HG03460 (cell line): ENCODE measurements around the gene COP1.
"Not testable (repeated sequence)": the region's sequence is repeated elsewhere in the genome, so short reads cannot be mapped to it uniquely, and the experiment has no call there.

Experiments used
- ATAC-seq: cut with Tn5 transposase; IDR thresholded peaks from one replicate; pipeline ENCODE4 v1.9.1; 2021; ENCODE audit not compliant: unreplicated experiment

The COP1 gene

DNA sequence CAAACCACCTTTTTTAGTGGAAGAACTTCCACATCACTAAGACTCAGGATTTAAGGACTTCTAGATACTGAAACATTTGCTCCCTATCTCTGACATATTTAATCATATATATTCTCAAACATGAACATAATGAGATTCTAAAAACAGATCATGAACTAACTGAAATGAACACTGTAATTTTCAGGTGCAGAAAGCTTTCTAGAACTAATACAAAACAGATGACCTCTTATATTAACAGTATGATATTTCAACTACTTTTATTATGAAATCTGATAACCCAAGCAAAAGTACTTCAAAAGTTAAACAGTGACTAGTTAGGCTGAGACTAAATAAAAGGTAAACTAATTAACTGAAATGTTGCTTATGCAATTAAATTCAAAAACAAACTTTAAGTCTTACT is 157.5 kb downstream of the COP1 start:
- ATAC-seq = no peak

DNA sequence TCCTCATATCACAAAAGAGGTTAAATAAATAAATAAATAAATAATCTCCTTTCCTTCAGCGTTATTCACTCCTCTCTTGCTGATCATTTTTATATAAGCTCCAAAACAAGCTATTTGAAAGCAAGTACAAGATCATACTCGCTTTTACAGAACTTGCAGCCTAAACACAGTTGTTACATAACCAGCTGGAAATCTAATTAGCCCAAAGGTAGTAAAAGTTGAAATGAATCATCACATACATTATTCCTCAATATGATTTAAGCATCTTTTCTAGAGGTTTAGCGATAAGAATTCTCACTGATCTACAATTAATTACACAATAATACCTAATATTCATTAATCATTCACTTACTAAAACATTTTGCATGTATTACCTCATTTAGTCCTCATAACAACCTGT is 160.2 kb downstream of the COP1 start:
- no peak for ATAC-seq

DNA sequence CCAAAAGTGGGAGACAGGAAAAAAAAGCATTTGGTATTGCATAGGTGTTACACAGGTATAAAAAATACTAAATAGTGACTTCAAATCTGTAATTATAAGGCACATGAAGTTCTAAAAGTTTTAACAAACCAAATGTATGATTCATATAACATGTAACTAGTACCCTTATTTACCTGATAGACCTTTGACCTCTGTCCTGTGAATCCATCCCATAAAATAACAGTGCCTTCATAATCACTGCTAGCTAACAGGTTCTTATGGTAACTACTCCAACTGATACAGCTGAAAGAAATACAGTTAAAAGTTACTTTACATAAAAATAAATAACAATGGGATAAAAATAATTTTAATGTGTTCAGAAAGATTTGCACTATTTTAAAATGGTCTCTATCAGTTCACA is 163.5 kb downstream of the COP1 start:
- no peak for ATAC-seq

DNA sequence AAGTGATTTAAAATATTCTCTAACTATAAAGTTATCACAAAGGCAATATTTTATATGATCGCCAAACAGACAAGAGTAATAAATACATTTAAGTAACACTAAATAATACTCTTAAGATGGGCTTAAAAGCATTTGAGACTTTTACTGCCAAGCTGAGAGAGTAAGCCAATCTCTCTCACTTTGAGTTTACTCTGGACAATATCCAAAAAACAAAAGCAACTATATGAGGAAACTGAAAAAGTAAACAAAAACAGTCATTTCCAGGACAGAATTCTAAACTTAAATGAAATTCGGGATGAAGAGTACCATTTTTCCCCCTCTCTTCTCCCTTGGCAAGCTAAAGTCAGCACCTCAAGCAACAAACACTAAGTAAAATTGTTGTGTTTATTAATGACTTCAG is 173.2 kb downstream of the COP1 start:
- ATAC-seq = no peak

DNA sequence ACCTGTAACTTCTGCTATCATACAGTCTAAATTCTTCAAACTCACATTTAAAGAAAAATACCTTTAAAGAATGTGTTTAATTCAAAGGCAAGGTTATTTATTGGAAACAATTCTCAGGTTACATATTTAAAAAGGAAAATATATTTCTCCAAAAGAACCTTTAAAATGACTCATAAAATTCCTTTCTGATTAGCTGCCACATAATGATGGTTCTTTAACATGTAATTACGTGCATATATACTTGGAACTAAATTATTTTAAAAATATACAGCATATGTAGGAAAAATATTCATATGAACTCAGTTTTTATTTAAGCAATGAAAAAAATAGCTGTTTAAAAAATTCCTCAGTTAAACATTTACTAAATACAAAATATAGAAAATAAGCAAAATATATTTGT is 173.6 kb downstream of the COP1 start:
- no peak for ATAC-seq

DNA sequence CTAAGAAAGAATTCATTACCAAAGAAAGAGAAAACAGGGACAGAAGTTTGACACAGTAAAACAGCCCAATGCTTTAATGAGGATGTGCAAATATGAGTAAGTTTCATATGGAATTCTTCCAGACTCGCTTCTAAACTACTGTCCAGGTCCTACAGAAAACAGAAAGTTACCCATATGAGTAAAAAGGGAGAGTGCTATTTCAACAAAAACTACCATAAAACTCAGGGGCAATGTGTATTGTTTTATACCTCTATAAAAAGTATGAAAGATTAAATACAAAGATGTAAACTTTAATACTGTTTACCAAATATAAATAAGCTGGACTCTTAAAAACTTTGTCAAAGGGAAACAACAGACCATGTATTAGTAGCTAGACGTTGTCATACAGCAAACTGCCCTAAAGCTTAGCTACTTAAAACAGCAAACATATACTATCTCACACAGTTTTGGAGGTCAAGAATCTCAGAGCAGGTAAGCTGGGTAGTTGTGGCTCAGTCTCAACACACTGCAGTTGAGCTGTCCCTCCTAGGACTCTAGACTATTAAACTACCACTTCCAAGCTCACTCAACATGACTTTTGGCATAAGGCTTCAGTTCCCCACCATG is 174.9 kb downstream of the COP1 start:
- no peak for ATAC-seq

DNA sequence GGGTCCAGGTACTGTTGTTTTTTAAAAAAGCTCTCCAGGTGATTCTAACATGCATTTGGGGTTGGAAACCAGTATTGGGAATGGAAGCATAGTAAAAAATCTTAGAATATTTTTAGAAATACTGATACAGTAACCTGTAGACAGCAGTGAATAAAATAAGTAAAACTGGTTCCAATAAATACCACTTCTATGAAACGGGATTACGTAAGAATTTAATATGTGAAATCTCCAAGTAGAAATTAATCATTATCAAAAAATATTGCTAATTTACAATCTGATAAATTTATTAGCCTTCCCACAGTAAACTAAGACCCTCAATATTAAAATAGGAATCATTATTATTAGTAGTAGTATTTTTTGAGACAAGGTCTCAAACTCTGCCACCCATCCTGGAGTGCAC is 177.5 kb downstream of the COP1 start:
- no peak for ATAC-seq

DNA sequence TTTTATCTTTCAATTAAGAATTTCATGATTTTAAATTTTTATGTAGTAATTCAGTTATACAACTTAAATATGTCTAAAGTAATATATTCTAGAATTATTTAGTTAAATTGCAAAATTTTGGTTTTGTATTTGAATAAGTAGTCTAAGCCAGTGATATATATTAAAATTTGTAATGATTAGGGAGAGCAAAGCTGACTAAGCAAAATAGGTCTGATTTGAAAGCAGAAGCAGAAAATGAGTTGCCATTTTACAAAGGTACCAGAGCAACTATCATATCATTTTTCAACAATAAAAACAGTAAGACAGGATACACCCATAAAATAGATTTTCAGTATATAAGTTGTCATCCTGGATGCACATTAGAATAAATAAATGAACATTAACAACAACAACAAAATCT is 177.9 kb downstream of the COP1 start:
- ATAC-seq = no peak

DNA sequence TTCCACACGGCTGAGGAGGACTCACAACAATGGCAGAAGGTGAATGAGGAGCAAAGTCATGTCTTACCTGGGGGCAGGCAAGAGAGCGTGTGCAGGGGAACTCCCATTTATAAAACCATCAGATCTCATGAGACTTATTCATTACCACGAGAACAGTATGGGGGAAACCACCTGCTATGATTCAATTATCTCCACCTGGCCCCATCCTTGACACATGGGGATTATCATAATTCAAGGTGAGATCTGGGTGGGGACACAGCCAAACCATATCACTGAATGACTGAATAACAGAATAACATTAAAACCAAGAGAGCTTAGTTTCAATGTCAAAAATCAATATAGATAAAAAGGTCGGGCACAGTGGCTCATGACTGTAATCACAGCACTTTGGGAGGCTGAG is 179.2 kb downstream of the COP1 start:
- ATAC-seq = not testable (repeated sequence)

DNA sequence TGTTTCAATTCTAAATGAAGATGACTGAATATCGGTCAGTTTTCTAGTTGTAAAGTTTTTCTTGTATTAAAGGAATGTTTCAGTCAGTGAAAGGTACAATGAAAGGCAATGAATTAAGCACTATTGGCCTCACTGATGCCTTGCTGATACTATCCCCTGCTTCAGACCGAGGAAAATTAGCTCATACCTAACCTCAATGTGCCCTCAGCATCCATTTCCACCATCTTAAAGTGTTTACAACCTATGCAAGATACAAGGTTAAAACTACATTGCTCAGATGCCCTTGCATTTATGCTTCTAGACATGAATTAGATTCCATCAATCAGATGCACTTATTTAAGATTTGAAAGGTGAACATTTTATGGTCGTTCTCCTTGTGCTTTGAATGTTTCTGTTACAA is 184.5 kb downstream of the COP1 start:
- no peak for ATAC-seq

DNA sequence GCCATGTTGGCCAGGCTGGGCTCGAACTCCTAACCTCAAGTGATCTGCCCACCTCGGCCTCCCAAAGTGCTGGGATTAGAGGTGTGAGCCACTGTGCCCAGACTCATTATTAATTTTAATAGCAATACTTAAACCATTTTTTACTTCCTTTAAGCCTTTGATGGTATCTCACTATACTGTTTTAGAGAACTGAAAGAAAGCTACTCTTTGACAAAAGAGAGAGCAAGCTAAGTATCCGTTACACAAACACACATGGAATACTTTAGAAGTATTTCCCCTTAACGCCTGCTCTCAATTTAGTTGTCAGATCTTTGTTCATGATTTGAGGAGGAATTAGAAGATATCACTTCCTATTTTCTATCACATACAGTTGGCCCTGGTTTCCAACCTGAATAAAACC is 189.4 kb downstream of the COP1 start:
- ATAC-seq = no peak

DNA sequence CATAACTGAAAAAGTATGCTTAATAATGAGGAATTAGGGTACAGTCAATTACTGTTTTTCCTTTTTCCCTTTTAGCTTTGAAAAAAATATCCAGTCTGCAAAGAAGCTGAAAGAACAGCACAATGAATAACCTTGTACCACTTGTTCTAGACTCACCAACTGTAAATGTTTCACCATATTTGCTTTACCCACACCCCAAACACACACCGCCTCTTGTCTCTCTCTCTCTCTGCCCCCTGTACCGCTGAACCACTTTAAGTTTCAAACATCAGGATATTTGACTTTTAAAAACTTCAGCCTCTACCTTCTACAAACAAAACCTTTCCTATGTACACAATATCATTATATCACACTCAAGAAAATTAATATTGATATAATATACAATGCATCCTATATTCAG is 197.1 kb downstream of the COP1 start:
- no peak for ATAC-seq

DNA sequence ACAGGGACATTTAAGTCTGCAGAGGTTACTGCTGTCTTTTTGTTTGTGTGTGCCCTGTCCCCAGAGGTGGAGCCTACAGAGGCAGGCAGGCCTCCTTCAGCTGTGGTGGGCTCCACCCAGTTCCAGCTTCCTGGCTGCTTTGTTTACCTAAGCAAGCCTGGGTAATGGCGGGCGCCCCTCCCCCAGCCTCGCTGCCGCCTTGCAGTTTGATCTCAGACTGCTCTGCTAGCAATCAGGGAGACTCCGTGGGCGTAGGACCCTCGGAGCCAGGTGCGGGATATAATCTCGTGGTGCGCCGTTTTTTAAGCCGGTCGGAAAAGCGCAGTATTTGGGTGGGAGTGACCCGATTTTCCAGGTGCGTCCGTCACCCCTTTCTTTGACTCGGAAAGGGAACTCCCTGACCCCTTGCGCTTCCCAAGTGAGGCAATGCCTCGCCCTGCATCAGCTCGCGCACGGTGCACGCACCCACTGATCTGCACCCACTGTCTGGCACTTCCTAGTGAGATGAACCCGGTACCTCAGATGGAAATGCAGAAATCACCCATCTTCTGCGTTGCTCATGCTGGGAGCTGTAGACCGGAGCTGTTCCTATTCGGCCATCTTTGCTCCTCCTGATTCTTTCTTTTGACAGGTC is 199.2 kb downstream of the COP1 start:
- not testable (repeated sequence) for ATAC-seq

DNA sequence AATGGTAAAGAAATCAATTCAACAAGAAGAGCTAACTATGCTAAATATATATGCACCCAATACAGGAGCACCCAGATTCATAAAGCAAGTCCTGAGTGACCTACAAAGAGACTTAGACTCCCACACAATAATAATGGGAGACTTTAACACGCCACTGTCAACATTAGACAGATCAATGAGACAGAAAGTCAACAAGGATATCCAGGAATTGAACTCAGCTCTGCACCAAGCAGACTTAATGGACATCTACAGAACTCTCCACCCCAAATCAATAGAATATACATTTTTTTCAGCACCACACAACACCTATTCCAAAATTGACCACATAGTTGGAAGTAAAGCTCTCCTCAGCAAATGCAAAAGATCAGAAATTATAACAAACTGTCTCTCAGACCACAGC is 212.4 kb downstream of the COP1 start:
- ATAC-seq = not testable (repeated sequence)

DNA sequence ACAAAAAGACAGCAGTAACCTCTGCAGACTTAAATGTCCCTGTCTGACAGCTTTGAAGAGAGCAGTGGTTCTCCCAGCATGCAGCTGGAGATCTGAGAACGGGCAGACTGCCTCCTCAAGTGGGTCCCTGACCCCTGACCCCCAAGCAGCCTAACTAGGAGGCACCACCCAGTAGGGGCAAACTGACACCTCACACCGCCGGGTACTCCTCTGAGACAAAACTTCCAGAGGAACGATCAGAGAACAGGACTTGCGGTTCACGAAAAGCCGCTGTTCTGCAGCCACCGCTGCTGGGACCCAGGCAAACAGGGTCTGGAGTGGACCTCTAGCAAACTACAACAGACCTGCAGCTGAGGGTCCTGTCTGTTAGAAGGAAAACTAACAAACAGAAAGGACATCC is 214.3 kb downstream of the COP1 start:
- ATAC-seq = not testable (repeated sequence)

DNA sequence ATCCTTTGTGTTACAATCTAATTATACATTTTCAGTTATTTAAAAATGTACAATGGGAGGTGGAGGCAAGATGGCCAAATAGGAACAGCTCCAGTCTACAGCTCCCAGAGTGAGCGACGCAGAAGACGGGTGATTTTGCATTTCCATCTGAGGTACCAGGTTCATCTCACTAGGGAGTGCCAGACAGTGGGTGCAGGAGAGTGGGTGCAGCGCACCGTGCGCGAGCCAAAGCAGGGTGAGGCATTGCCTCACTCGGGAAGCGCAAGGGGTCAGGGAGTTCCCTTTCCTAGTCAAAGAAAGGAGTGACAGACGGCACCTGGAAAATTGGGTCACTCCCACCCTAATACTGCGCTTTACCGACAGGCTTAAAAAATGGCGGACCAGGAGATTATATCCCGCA is 214.9 kb downstream of the COP1 start:
- ATAC-seq = not testable (repeated sequence)

DNA sequence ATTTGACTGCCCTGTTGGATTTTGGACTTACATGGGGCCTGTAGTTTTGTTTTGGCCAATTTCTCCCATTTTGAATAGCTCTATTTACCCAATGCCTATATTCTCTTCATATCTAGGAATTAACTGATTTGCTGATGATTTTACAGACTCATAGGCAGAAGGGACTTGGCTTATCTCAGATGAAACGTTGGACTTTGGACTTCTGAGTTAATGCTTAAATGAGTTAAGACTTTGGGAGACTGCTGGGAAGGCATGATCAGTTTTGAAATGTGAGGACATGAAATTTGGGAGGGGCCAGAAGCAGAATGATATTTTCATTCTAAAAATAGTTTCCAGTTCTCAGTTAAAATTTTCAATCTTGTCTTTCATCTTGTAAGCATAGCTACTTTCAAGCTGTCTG is 222.3 kb downstream of the COP1 start:
- ATAC-seq = no peak

DNA sequence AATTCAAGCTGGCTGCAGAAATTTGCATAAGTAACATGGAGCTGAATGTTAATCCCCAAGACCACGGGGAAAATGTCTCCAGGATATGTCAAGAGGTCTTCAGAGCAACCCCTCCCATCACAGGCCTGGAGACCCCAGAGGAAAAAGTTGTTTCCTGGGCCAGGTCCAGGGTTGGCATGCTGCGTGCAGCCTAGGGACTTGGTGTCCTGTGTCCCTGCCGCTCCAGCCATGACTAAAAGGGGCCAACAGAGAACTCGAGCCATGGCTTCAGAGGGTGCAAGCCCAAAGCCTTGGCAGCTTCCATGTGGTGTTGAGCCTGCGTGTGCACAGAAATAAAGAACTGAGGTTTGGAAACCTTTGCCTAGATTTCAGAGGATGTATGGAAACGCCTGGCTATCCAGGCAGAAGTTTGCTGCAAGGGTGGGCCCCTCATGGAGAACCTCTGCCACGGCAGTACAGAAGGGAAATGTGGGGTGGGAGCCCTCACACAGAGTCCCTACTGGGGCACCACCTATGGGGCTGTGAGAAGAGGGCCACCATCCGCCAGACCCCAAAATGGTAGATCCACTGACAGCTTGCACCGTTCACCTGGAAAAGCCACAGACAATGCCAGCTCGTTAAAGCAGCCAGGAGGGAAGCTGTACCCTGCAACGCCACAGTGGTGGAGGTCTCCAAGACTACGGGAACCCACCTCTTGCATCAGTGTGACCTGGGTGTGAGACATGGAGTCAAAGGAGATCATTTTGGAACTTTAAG is 222.9 kb downstream of the COP1 start:
- ATAC-seq = no peak

DNA sequence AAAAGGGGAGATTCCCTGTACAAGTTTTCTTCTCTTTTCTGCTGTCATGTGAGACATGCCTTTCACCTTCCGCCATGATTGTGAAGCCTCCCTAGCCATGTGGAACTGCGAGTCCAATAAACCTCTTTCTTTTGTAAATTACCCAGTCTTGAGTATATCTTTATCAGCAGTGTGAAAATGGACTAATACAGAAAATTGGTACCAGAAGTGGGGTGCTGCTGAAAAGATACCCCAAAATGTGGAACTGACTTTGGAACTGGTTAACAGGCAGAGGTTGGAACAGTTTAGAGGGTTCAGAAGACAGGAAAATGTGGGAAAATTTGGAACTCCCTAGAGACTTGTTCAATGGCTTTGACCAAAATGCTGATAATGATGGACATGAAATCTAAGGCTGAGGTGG is 223.7 kb downstream of the COP1 start:
- ATAC-seq = not testable (repeated sequence)

DNA sequence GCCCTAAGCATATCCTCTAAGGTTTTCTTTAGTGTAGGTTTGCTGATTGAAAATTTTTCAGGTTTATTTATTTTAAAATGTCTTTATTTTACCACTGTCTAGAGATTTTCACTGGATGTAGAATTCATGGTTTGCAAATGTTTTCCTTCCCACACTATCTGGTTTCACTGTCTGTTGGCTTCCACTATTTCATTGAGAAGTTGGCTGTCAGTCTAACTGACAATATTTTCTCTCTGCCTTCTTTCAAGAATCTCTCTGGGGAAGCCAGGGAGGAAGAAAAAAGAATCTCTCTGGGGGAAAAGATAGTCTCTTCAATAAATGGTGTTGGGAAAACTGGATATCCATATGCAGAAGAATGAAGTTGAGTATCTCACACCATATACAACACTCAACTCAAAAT is 226.0 kb downstream of the COP1 start:
- no peak for ATAC-seq

DNA sequence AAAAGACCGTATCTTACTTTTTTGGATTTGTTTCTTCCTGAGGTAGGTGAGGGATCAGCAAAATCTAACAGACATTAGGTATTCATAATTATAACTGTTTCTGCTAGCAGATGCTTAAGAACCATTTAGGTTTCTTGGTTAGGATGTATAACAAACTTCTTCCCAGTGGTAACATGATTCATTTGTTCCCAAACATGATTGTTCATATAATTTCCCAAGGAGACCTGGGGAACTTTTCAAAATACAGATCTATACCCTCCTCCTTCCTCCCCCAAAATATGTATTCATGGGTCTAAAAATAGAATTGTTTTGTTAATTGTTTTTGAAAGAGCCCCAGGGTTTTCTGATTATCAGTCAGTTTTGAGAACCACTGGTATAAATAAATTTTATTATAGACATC is 228.2 kb downstream of the COP1 start:
- no peak for ATAC-seq

DNA sequence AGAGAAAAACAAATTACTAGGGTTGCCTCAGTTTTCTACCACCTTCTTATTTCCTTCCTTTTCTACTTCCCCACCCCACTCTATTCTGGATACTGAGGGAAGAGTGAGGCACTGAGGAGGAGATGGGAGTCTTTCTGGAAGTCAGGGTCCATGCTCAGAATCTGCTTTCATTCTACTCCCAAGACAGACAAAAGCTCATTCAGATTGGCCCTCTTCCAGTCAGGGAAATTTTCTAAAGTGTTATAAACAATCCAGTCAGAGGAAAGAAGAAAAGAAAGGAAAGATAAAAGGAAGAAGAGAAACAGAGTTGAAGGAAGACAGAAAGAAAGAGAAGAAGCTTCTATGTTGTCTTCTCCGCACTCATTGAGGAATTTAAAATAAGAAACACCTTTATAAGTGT is 228.6 kb downstream of the COP1 start:
- no peak for ATAC-seq
